ENCODE measurements around the gene BCL6B.

The BCL6B gene

DNA sequence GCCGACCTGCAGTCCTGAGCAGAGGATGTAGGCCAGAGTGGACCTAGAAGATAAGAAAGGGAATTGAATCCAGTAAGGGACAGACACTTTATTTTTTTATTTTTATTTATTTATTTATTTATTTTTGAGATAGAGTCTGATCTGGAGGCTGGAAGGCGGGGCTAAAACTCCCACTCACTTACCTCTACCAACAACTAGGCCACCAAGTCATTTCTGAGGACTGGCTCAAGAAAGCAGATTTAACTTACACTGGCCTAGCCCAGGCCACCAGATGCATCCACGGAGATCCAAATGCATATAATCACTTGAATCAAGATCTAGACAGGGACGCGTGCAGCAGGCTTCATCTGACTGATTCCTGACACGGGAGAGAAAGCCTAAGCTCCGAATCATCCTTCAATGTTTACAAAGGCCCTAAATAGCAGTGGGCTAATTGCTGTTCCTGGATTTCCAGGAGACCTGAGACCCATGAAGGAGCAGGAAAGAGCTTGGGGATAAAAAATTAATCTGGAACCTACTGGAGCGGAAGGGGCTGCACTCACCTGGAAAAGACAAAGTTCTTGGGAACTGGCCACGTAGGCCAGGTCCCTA lies 28.1 kb upstream of the BCL6B start:
- TF ChIP-seq, protein P1, sequence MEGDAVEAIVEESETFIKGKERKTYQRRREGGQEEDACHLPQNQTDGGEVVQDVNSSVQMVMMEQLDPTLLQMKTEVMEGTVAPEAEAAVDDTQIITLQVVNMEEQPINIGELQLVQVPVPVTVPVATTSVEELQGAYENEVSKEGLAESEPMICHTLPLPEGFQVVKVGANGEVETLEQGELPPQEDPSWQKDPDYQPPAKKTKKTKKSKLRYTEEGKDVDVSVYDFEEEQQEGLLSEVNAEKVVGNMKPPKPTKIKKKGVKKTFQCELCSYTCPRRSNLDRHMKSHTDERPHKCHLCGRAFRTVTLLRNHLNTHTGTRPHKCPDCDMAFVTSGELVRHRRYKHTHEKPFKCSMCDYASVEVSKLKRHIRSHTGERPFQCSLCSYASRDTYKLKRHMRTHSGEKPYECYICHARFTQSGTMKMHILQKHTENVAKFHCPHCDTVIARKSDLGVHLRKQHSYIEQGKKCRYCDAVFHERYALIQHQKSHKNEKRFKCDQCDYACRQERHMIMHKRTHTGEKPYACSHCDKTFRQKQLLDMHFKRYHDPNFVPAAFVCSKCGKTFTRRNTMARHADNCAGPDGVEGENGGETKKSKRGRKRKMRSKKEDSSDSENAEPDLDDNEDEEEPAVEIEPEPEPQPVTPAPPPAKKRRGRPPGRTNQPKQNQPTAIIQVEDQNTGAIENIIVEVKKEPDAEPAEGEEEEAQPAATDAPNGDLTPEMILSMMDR (IDR thresholded peaks at IDR 0.05; ENCODE audit: control insufficient read depth, extremely low read depth, insufficient read depth) = no peak
- no peak for DNase-seq (ENCODE audit: low read depth)
- no peak overlapping the region for H3K4me3 ChIP-seq (ENCODE audit: low read depth, low read length)

- DNase-seq (ENCODE audit: low read depth) = no peak
- H3K4me3 ChIP-seq (ENCODE audit: low read depth, low read length) = no peak within 1 kb of the TSS
- TF ChIP-seq, protein P1 (IDR thresholded peaks at IDR 0.05; ENCODE audit: control insufficient read depth, extremely low read depth, insufficient read depth) = no peak
Observed at GRCh38 chr17:6995500-6996255, 27.2 kb upstream of the BCL6B start, which contains the start of gene ALOX12. Gene ALOX12 (plus strand): TSS chr17:6996049. CDS start chr17:6996118, 69 bp downstream.

- DNase-seq (ENCODE audit: low read depth) = no peak
Observed at GRCh38 chr17:6996256-6997011, 26.4 kb upstream of the BCL6B start.

DNA sequence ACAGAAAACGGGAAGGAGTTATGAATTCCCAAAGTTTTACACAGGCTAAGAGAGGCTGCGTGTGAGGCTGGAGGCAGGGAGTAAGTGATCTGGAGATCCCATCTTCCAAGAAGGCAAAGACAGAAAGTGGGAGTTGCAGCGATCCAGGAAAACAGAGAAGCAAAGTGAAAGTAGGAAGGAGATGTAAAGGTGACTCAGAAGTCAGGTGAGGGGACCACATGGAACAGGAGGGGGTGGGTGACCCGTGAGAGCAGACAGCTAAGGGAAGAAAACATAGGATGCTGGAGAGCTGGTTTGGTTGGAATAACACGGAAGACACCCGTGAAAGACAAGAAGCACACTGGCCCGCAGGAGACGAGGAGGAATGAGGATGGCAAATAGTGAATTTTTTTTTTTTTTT lies 25.7 kb upstream of the BCL6B start:
- H3K4me3 ChIP-seq (ENCODE audit: low read depth, low read length) = no peak overlapping the region
- TF ChIP-seq, protein P1 (IDR thresholded peaks at IDR 0.05; ENCODE audit: control insufficient read depth, extremely low read depth, insufficient read depth) = no peak

More at GRCh38 chr17:6996256-6997011, 26.4 kb upstream of the BCL6B start:
- H3K4me3 ChIP-seq (ENCODE audit: low read depth, low read length) = no peak overlapping the region
- TF ChIP-seq, protein P1 (IDR thresholded peaks at IDR 0.05; ENCODE audit: control insufficient read depth, extremely low read depth, insufficient read depth) = no peak

DNA sequence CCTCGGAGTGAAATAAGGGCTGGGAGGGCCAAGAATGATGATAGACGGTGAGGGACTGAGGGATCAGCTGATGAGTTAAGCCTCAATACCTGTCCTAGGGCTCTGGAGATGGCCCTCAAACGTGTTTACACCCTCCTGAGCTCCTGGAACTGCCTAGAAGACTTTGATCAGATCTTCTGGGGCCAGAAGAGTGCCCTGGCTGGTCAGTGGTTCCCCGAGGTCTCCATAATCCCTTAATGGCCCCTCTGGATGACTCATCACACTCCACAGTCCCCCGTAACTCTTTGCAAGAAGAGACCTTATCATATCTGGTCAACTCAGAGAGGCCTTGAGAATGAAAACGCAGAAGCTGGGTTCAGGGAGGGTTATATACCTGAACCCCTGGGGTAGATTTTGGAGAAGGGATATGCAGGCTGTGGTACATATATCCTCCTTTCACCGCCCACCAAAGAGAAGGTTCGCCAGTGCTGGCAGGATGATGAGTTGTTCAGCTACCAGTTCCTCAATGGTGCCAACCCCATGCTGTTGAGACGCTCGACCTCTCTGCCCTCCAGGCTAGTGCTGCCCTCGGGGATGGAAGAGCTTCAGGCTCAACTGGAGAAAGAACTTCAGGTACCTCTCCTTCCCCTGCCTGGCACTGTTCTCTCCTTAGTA lies 23.9 kb upstream of the BCL6B start:
- TF ChIP-seq, protein P1 (IDR thresholded peaks at IDR 0.05; ENCODE audit: control insufficient read depth, extremely low read depth, insufficient read depth) = no peak
- DNase-seq (ENCODE audit: low read depth) = no peak
- no peak overlapping the region for H3K4me3 ChIP-seq (ENCODE audit: low read depth, low read length)

More for the DNA sequence above, 25.7 kb upstream of the BCL6B start:
- no peak for DNase-seq (ENCODE audit: low read depth)

DNA sequence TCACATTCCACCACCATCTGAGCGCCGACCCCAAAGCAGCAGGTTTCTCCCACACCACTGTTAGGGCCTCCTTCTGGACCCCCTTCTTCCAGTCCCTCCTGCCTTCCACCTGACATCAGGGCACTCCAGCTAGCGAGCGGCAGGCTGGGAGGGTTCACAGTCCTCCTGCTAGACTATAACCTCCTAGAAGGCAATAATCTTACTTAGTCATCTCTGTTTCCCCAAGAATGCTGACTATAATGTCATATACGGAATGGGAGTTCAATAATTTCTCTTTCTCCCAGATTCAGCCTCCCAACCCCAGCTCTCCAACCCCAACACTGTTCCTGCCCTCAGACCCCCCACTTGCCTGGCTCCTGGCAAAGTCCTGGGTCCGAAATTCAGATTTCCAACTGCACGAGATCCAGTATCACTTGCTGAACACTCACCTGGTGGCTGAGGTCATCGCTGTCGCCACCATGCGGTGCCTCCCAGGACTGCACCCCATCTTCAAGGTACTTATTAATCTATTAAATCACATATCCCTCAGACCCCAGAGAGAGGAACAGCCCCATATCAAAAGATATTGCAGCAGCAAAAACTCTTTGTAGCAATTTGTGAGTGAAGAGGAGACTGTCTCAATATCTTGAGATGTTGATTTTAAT lies 21.4 kb upstream of the BCL6B start:
- no peak overlapping the region for H3K4me3 ChIP-seq (ENCODE audit: low read depth, low read length)
- DNase-seq (ENCODE audit: low read depth) = no peak
- TF ChIP-seq, protein P1 (IDR thresholded peaks at IDR 0.05; ENCODE audit: control insufficient read depth, extremely low read depth, insufficient read depth) = peak; percentile 66
